Mononuclear cell (primary cell): ENCODE data around the gene ATP2A3. TPM values are rescaled to one million over a fixed set of nuclear protein-coding genes. Genes with fewer than 3 reads are reported as not detected.

Source experiments
- H3K27me3 ChIP-seq: 2 replicates; pipeline ENCODE4 v1.6.0; 2011; ENCODE audit warnings: low read length, control low read depth; ENCODE audit not compliant: insufficient read depth
- H3K4me1 ChIP-seq: 2 replicates; pipeline ENCODE4 v1.5.1; 2011; ENCODE audit warnings: mild to moderate bottlenecking, low read length, control low read depth; ENCODE audit not compliant: insufficient read depth
- H3K4me3 ChIP-seq: 2 replicates; pipeline ENCODE4 v1.5.1; 2011; ENCODE audit warnings: mild to moderate bottlenecking, low read length, moderate library complexity
- H3K9me3 ChIP-seq: 2 replicates; pipeline ENCODE4 v1.5.1; 2011; ENCODE audit warnings: low read depth, mild to moderate bottlenecking, control low read depth, low read length
- total RNA-seq: library from RNA; depleted of rRNA; stranded (reverse); fragments of >200 nt; gene quantifications from one replicate; pipeline ENCODE4 v1.2.3, GENCODE V29; 2012

ATP2A3 gene
- total RNA-seq, 1 donor = 76.6 TPM

DNA sequence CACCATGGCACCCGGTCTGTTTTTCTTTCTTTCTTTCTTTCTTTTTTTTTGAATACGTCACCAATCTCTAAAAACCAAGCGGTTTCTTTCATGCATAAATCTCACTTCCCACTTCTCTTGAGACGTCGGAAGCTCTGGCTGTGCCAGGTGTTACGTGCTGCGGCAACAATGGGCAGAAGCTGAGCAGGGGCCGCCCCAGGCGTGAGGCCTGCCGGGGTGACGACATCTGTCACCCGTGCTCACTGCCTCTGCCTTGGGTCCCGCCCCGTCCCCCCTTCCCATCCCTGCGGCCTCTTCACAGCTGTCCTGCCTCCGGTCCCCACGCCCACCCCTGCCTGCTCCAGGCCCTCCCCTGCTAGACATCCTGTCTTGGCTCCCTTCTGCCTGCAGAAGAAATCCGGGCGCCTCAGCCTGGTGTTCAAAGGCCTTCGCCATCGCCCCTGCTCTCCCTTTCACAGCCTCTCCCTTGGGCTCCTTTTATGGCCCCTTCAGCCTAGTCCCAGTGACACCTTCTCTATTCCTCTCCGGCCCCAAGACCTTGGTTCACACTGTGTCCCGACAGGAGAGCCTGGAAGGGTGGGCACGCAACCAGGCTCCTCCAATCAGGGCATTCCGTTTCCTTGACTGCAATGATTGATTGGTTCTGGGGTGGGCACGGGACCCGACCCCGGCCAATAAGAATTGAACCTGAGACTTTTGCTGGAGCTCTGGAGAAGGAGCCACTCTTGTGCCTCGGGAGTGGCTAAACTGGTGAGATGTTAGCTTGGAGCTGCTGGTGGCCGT is 52.8 kb downstream of the ATP2A3 start:
- H3K9me3 ChIP-seq = no peaks in the 10 kb centered on the region

DNA sequence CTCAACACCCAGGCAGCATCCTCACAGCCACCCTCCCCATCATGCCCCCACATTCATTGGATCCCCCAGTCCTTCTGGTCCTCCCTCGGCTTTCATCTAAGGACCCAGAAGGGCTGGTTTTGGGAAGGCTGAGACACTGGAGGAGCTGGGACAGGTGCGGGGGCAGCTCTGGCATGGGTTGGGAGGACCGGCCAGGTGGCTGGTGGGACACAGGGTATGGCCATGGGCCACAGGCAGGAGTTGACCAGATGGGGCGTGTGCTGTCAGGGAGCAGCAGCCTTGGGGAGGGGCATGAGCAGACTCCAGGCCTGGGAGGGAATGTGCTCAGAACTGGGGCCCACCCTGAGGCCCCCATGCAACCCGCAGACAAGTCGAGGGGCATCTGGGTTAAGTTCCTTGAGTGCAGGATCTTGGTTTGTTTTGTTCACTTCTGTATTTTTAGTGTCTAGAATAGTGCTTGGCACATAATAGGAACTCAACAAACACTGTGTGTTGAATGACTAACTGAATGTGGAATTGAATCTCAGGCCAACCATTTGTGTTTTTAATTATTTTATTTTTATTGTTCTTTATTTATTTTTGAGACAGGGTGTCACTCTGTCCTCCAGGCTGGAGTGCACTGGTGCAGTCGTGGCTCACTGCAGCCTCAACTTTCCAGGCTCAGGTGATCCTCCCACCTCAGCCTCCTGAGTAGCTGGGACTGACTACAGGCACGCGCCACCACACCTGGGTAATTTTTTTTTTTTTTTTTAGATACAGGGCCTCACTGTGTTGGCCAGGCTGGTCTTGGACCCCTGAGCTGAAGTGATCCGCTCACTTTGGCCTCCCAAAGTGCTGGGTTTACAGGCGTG is 53.6 kb downstream of the ATP2A3 start:
- peaks cover 54% of the 10 kb centered on the region for H3K4me1 ChIP-seq
- H3K9me3 ChIP-seq = no peaks in the 10 kb centered on the region
- H3K4me3 ChIP-seq = no peak overlapping the region
- H3K27me3 ChIP-seq = no peaks in the 10 kb centered on the region

More for the DNA sequence above, 52.8 kb downstream of the ATP2A3 start:
- no peaks in the 10 kb centered on the region for H3K27me3 ChIP-seq
- no peak overlapping the region for H3K4me3 ChIP-seq
- peaks cover 62% of the 10 kb centered on the region for H3K4me1 ChIP-seq

- no peaks in the 10 kb centered on the region for H3K9me3 ChIP-seq
- no peak overlapping the region for H3K4me3 ChIP-seq
- no peaks in the 10 kb centered on the region for H3K27me3 ChIP-seq
- peaks cover 40% of the 10 kb centered on the region for H3K4me1 ChIP-seq
Measured at GRCh38 chr17:3909257-3909656, 55.0 kb downstream of the ATP2A3 start.

DNA sequence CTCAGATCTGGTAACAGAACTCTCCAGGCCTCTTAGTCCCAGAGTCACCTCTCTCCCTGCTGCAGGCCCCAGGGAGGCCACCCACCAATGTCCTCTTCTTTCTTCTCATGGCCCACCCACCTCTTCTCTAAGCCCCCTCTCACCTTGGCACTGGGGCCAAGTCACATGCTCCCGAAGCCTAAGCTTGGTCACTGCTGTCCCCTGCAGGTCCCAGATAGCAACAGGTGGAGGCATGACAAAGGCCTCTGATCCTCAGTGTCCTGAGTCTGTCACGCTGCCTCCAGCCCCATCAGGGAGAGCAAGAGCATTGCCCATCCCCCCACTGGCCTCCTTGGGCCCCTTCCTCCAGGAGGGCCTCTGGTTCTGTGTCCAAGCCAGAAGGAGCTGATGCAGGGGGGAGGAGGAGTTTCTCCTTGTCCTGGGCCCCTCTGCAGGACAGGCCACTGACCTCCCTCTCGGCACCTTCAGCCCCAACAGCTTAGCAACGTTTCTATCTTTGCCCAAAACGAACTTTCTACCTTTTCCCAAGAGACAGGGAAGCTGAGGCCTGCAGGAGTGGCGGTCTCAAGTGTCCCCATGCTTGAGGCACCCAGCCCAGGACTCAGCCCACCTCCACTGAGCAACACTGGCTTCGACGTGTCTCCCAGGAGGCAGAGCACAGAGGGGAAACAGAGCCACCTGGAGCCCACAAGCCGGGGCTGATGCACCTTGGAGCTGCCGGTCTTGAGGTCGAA is 56.6 kb downstream of the ATP2A3 start:
- Histone ChIP-seq H3K27me3 (no peaks in the 10 kb centered on the region), H3K4me3 (no peak overlapping the region), H3K9me3 (no peaks in the 10 kb centered on the region), H3K4me1 (peaks cover 24% of the 10 kb centered on the region)

- H3K27me3 ChIP-seq = no peaks in the 10 kb centered on the region
- H3K4me3 ChIP-seq = no peak overlapping the region
- no peaks in the 10 kb centered on the region for H3K9me3 ChIP-seq
- H3K4me1 ChIP-seq = peaks cover 17% of the 10 kb centered on the region
Measured at GRCh38 chr17:3906881-3907280, 57.4 kb downstream of the ATP2A3 start.

GRCh38 chr17:3905017-3905520 is 59.2 kb downstream of the ATP2A3 start:
- Histone ChIP-seq H3K9me3 (no peaks in the 10 kb centered on the region), H3K4me1 (no peaks in the 10 kb centered on the region), H3K27me3 (no peaks in the 10 kb centered on the region), H3K4me3 (no peak overlapping the region)

DNA sequence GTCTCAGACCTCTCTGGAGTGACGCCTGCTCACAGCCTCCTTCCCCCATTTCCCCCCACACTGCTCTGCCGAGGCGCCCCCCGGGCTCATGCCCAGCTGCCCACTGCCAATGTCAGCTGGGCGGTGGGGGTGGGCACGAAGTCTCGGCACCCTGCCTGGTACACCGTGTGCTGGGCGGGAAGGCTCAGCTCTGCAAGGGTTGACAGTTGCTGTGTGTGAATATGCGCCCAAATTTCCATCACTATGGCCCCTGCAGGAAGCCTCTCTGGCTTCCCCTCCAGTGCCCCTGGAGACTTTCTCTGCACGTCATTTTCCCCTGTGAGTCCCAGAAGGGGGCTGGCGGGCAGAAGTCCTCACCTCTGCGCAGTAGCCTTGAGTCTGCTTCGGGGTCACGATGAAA is 59.7 kb downstream of the ATP2A3 start:
- Histone ChIP-seq H3K4me3 (no peak overlapping the region), H3K9me3 (no peaks in the 10 kb centered on the region)

GRCh38 chr17:3903881-3904290 is 60.4 kb downstream of the ATP2A3 start:
- Histone ChIP-seq H3K4me3 (no peak overlapping the region), H3K27me3 (no peaks in the 10 kb centered on the region), H3K9me3 (no peaks in the 10 kb centered on the region), H3K4me1 (no peaks in the 10 kb centered on the region)

More for the DNA sequence above, 59.7 kb downstream of the ATP2A3 start:
- Histone ChIP-seq H3K27me3 (no peaks in the 10 kb centered on the region), H3K4me1 (no peaks in the 10 kb centered on the region)

GRCh38 chr17:3903051-3903825 is 61.0 kb downstream of the ATP2A3 start:
- Histone ChIP-seq H3K4me3 (no peak overlapping the region), H3K9me3 (no peaks in the 10 kb centered on the region), H3K4me1 (no peaks in the 10 kb centered on the region), H3K27me3 (no peaks in the 10 kb centered on the region)

DNA sequence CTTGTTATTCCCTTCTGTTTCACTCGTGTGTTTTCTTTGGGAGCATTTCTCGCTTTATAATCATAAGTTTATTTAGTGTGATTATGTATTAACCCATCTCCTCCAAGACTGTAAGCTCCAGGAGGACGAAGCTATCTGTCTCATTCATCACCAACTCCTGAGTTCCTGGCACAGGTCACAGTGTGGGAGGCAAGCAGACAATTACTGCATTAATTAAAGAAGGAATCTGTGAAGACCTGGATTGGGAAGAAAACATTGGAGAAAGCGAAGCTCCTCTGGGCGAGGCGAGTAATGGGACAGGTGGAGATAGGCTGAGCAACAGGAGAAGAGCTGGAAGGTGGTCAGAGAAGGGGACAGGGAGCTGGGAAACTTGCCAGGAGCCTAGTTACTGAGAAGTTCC is 63.6 kb downstream of the ATP2A3 start:
- Histone ChIP-seq H3K27me3 (no peaks in the 10 kb centered on the region), H3K4me1 (peaks cover 4% of the 10 kb centered on the region), H3K9me3 (no peaks in the 10 kb centered on the region), H3K4me3 (no peak overlapping the region)

GRCh38 chr17:3897731-3898130 is 66.5 kb downstream of the ATP2A3 start:
- Histone ChIP-seq H3K27me3 (no peaks in the 10 kb centered on the region), H3K4me1 (peaks cover 28% of the 10 kb centered on the region), H3K4me3 (no peak overlapping the region), H3K9me3 (no peaks in the 10 kb centered on the region)

DNA sequence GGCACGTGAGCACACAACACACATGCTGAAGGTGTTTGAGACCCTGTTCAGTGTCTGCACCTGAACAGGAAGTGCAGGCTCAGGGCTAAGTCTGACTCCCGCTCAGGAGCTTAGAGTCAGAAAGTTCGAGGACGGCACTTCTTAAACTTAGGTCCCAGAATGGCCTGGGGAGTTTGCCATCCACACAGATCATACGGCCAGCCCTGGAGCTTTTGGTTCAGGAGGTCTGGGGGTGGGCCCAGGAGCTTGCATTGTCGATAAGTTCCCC is 67.3 kb downstream of the ATP2A3 start:
- no peak overlapping the region for H3K4me3 ChIP-seq
- no peaks in the 10 kb centered on the region for H3K27me3 ChIP-seq
- H3K9me3 ChIP-seq = no peaks in the 10 kb centered on the region
- peaks cover 35% of the 10 kb centered on the region for H3K4me1 ChIP-seq

DNA sequence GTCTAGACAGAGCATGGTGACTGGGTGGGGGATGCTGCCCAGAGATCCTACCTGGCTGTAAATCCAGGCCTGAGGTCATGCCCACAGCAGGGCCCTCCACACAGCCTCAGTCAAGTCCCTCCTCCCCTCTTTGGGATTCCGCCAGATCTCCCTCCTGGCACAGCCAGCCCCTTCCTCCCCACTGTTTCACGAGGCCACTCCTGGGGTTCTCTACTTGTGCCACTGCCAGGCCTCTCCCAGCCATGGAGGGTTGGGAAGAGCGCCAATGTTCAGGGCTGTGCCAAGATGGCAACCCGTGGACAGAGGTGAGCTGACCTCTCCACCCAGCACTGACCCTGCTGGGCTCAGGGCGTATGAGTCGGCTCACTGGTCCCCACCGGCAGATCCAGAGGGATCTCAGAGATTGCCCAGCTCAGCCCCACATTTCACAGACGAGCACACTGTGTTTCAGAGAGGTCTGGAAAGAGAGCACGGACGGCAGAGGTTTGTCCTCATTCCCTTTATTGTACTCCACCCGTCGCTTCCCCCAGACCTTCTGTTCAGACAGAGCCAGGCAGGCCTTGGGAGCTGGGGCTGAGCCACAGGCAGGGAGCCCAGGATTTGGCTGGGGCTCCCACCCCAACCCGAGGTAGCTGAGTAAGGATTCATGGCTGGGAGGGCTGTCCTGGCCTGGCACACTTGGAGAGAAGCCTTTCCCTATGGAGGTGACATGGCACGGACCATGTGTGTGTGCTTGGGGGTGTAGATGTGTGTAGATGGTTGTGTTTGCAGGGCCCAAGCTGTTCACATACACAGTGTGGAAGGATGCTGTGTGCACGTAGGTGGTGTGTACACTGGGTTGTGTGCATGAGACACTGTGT is 67.9 kb downstream of the ATP2A3 start:
- peaks cover 40% of the 10 kb centered on the region for H3K4me1 ChIP-seq
- no peaks in the 10 kb centered on the region for H3K9me3 ChIP-seq
- no peaks in the 10 kb centered on the region for H3K27me3 ChIP-seq
- no peak overlapping the region for H3K4me3 ChIP-seq

DNA sequence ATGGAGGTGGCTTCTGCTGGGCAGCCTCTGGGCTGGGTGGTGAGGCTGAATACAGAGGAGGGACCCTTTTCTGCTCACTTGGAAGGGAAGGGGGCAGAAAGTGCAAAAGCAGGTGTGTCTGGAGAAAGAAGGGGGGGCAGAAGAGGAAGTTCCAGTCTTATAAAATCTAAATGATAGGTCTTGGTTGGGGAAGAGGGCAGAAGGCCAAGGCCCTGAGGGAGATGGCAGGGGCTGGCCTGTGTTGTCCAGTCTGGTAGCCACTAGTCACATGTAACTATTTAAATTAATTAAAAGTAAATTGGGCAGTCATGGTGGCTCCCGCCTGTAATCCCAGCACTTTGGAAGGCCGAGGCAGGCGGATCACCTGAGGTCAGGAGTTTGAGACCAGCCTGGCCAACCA is 68.9 kb downstream of the ATP2A3 start:
- Histone ChIP-seq H3K27me3 (no peaks in the 10 kb centered on the region), H3K9me3 (no peaks in the 10 kb centered on the region), H3K4me1 (peaks cover 48% of the 10 kb centered on the region), H3K4me3 (no peak overlapping the region)
